B cell (primary cell): ENCODE measurements around the gene SLC39A11.

ENCODE experiments used
- CTCF ChIP-seq: fragments of 200-600 bp; IDR thresholded peaks from one replicate; pipeline ENCODE4 v1.8.0; 2022; ENCODE audit warnings: antibody characterized with exemption, mild to moderate bottlenecking
- EZH2 ChIP-seq: IDR thresholded peaks from 2 replicates; pipeline ENCODE4 v1.6.1; 2012; ENCODE audit warnings: borderline replicate concordance, low read depth, mild to moderate bottlenecking, moderate library complexity, low read length; ENCODE audit not compliant: insufficient read depth, poor library complexity, severe bottlenecking

DNA sequence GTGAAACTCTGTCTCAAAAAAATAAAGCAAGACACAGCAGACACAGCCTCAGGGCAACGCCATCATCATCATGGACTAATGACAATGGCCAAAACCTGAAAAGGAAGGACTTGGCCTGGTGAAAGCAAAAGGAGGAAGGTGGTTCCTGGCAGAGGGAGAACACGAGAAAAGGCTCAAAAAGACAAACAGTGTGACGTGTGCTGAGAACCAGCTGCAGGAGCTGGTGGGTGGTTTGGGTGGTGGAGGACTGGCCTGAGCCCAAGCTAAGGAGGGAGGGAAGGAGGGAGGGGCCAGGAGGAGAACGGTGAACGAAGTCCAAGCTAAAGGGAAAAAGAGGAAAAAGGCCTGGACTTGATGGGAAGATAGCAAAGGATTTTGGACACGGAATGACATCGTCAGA is 85.1 kb downstream of the SLC39A11 start:
- no peak for TF ChIP-seq CTCF
- no peak for TF ChIP-seq EZH2
